GM18951 (cell line): ENCODE results near the gene LUC7L3.
"Not testable (repeated sequence)": the region's sequence is repeated elsewhere in the genome, so short reads cannot be mapped to it uniquely, and the experiment has no call there.

Experiments
- POLR2A ChIP-seq: IDR thresholded peaks from 4 replicates; pipeline ENCODE4 v1.6.1; 2011; ENCODE audit warnings: mild to moderate bottlenecking; ENCODE audit not compliant: insufficient read length, insufficient read depth; ENCODE audit errors: extremely low read depth
- in situ Hi-C: fragments of 300-500 bp; cut with MboI; formaldehyde crosslinking; loops from one replicate; pipeline ENCODE4 v1.12.0; 2022; ENCODE audit warnings: low sequenced_read_pairs, mixed read lengths, inconsistent platforms; ENCODE audit not compliant: unreplicated experiment

The LUC7L3 gene

GRCh38 chr17:50690887-50691549, 28.4 kb upstream of the LUC7L3 start:
- TF ChIP-seq POLR2A = no peak
- in situ Hi-C loops = no loop called here

GRCh38 chr17:50691550-50692447, 27.6 kb upstream of the LUC7L3 start:
- TF ChIP-seq POLR2A = no peak
- in situ Hi-C loops = no loop called here

GRCh38 chr17:50692448-50693035, 26.9 kb upstream of the LUC7L3 start:
- in situ Hi-C loops = no loop called here
- no peak for TF ChIP-seq POLR2A

GRCh38 chr17:50693036-50693682, 26.2 kb upstream of the LUC7L3 start:
- TF ChIP-seq POLR2A = no peak
- in situ Hi-C loops = no loop called here

- TF ChIP-seq POLR2A = no peak
- in situ Hi-C loops = no loop called here
Observed at GRCh38 chr17:50696365-50696879, 23.0 kb upstream of the LUC7L3 start.

GRCh38 chr17:50697062-50697461, 22.3 kb upstream of the LUC7L3 start:
- in situ Hi-C loops = no loop called here
- TF ChIP-seq POLR2A = no peak

GRCh38 chr17:50697663-50698272, 21.6 kb upstream of the LUC7L3 start:
- no peak for TF ChIP-seq POLR2A
- in situ Hi-C loops = no loop called here

- in situ Hi-C loops = no loop called here
- TF ChIP-seq POLR2A = no peak
Observed at GRCh38 chr17:50699410-50699809, 20.0 kb upstream of the LUC7L3 start.

GRCh38 chr17:50703162-50703561, 16.2 kb upstream of the LUC7L3 start:
- in situ Hi-C loops = no loop called here
- TF ChIP-seq POLR2A = no peak

GRCh38 chr17:50707289-50708049, 11.9 kb upstream of the LUC7L3 start, which contains the start of gene ANKRD40:
ANKRD40 (minus strand) TSS chr17:50707914; CDS start chr17:50707654, 260 bp downstream.
- in situ Hi-C loops = no loop called here
- peak; percentile 75 for TF ChIP-seq POLR2A

- no peak for TF ChIP-seq POLR2A
- in situ Hi-C loops = no loop called here
Observed at GRCh38 chr17:50708050-50709000, 11.1 kb upstream of the LUC7L3 start.

GRCh38 chr17:50709053-50709452, 10.3 kb upstream of the LUC7L3 start:
- in situ Hi-C loops = not testable (repeated sequence)
